ENCODE results near the gene CATSPER1. TPM values are rescaled to one million over a fixed set of nuclear protein-coding genes. Genes with fewer than 3 reads are reported as not detected.

The CATSPER1 gene
- total and polyA plus RNA-seq, 2 of the 13 experiments (the other 11 are each of a cell fraction or from before 2014, with no cell fraction given) = 0.17 TPM; not detected in 1

GRCh38 chr11:66052664-66052982, 26.3 kb upstream of the CATSPER1 start (continued):
- 0 out of 2 replicates have a peak, but pooled peaks have one; percentile 20 for TF ChIP-seq ZBTB39 (CRISPR knock-in tag; IDR thresholded peaks at IDR 0.05)
- TF ChIP-seq YY1 (IDR thresholded peaks at IDR 0.05; ENCODE audit: insufficient read depth, insufficient replicate concordance, low read depth, low read length) = no peak
- TF ChIP-seq IRX3 (CRISPR knock-in tag; IDR thresholded peaks at IDR 0.05; ENCODE audit: borderline replicate concordance, low read depth) = no peak
- TF ChIP-seq RXRA (CRISPR knock-in tag; IDR thresholded peaks at IDR 0.05) = 0 out of 2 replicates have a peak, but pooled peaks have one; percentile 1
- TF ChIP-seq CCDC6 (CRISPR knock-in tag; IDR thresholded peaks at IDR 0.05) = peak; percentile 7; the same call in 1 of the 2 replicates
- TF ChIP-seq MXD1 (CRISPR knock-in tag; IDR thresholded peaks at IDR 0.05) = no peak
- peak in 1 of 2 experiments; percentile 79; a peak in 3 of 4 replicates for TF ChIP-seq POLR2A (IDR thresholded peaks at IDR 0.05; ENCODE audit: insufficient read depth in 1 of 2, low read depth in 2 of 2, low read length in 2 of 2)
- TF ChIP-seq ZNF138 (CRISPR knock-in tag; IDR thresholded peaks at IDR 0.05; ENCODE audit: low read depth) = 0 out of 2 replicates have a peak, but pooled peaks have one; percentile 15

DNA sequence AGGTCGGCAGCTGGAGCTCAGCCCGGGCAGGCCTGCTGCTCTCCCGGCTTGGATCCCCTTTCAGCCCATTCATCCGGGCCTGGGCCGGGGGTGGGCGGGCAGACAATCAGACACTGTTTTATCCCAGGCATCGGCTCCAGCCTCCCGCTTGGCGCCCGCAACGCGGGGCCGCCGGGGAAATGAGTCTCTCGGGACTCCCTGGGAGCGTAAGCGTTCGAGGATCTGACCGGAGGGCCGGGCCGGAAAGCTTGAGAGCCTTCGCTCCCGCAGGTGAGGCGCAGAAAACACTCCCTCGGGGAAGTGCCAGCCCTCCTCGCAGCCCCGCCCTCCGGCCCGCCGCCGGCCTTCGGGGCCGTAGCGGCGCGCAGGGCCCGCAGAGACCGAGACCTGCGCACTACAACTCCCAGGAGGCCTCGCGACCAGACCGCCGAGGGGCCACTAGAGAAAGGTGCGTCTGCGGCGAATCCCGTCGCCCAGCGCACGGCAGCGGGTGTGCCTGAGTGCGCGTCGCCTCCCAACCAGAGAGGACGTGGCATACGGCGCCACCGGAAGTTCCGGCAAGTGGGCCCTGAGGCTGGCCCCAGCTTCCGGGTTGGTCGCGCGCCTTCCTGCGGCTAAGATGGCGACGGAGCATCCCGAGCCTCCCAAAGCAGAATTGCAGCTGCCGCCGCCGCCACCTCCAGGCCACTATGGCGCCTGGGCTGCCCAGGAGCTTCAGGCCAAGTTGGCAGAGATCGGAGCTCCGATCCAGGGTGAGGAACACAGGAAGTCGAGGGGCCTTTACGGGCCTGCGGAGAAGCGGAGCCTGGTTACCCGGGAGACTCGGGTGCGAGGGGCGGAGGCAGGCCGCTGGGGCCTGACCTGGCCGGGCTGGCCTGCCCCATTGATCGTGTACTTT, 25.7 kb upstream of the CATSPER1 start, which contains the start of gene SF3B2:
SF3B2 (plus strand) TSS at position 599 of the 898 bp plus-strand sequence; CDS start at position 620, 21 bp downstream.
- H3K4me2 ChIP-seq (ENCODE audit: low read depth, low read length) = peak within 1 kb of the TSS; percentile 96
- peak within 1 kb of the TSS; percentile 79 for H3K27ac ChIP-seq (ENCODE audit: extremely low read length, insufficient read depth, low read length)
- peak; percentile 96 for ATAC-seq
- peaks cover 0 to 23% of the 10 kb centered on the region in 2 experiments; a peak in 3 of 5 replicates for H3K27me3 ChIP-seq (ENCODE audit: control insufficient read depth in 1 of 2, insufficient read depth in 2 of 2, low read length in 2 of 2)
- peaks cover 13 to 22% of the 10 kb centered on the region in 2 experiments for H3K36me3 ChIP-seq (replicated peaks in 1 of 2; ENCODE audit: control insufficient read depth in 1 of 2, insufficient read depth in 2 of 2, low read length in 2 of 2)
- peak within 1 kb of the TSS; percentile 83 to 93 (median 93) for H3K4me3 ChIP-seq (replicated peaks in 1 of 3; ENCODE audit: insufficient read depth in 1 of 3, low read depth in 2 of 3, low read length in 3 of 3)
- intact Hi-C loops (cut with micrococcal nuclease; ENCODE audit: unreplicated experiment) (loop anchor here (1.0 kb wide), 1 partner anchor 50 kb away; the partner anchor contains the start of genes BANF1 and EIF1AD), in situ Hi-C loops (cut with HindIII; ENCODE audit: extremely low pct_ligation_motif_present, low pct_unique_long_range_greater_than_20kb) (no loop called here)
- peak; percentile 95 for DNase-seq (ENCODE audit: low spot score)
- H3K79me2 ChIP-seq (ENCODE audit: insufficient read depth, low read length) = peaks cover 24% of the 10 kb centered on the region
- H3K9me3 ChIP-seq (ENCODE audit: low read length) = no peaks in the 10 kb centered on the region
- ChIA-PET POLR2A (interaction anchor here (0.6 to 4.8 kb wide), 27 partner anchors 7 to 437 kb away, joined by 3 to 40 read pairs (median 4); partner anchors contain the start of genes BANF1, CCDC85B, CFL1 and EIF1AD), CTCF (ENCODE audit: low intra/inter-chr PET ratio, low total read pairs) (no interaction called here)
- no TSS peak for BruUV-seq (replicated peaks)
- H2AFZ ChIP-seq (ENCODE audit: low read length) = no peak within 1 kb of the TSS
- H3K4me1 ChIP-seq (ENCODE audit: insufficient read depth, low read length) = peaks cover 40% of the 10 kb centered on the region
- H3K9ac ChIP-seq (ENCODE audit: insufficient read depth, low read depth, low read length) = peak within 1 kb of the TSS; percentile 94
- peak; percentile 79 for FAIRE-seq
- H4K20me1 ChIP-seq (ENCODE audit: insufficient read depth, low read length) = no peaks in the 10 kb centered on the region
- 0% methylated on average over 4 of the region's 84 CpGs for whole genome bisulfite sequencing (ENCODE audit: low lambda C conversion rate)
- TF ChIP-seq ELF1 (CRISPR knock-in tag; IDR thresholded peaks at IDR 0.05) (peak; percentile 100), SP2 (CRISPR knock-in tag; IDR thresholded peaks at IDR 0.05) (peak; percentile 95), NCOA5 (CRISPR knock-in tag; IDR thresholded peaks at IDR 0.05) (no peak), SETDB1 (CRISPR knock-in tag; IDR thresholded peaks at IDR 0.05; ENCODE audit: borderline replicate concordance) (no peak), ZFP36 (IDR thresholded peaks at IDR 0.05; ENCODE audit: borderline replicate concordance, low read depth, low read length, partially characterized antibody) (no peak), ZNF333 (CRISPR knock-in tag; IDR thresholded peaks at IDR 0.05; ENCODE audit: borderline replicate concordance) (no peak), PLRG1 (conservative IDR thresholded peaks at IDR 0.05) (no peak), CBX2 (IDR thresholded peaks at IDR 0.05; ENCODE audit: low read depth, low read length) (no peak), CBX2 (CRISPR knock-in tag; IDR thresholded peaks at IDR 0.05; ENCODE audit: low read depth) (no peak), RBAK (CRISPR knock-in tag; IDR thresholded peaks at IDR 0.05) (no peak), ZNF496 (CRISPR knock-in tag; IDR thresholded peaks at IDR 0.05; ENCODE audit: insufficient replicate concordance) (no peak), ZNF550 (CRISPR knock-in tag; IDR thresholded peaks at IDR 0.05; ENCODE audit: borderline replicate concordance) (no peak)
